Stimulated activated naive CD8-positive, alpha-beta T cell treated with anti-CD3 and anti-CD28 coated beads, Interleukin-15, Interleukin-2, amounts not matched to agents 100 ng/mL and 50 ng/mL, for 24 hours (primary cell): ENCODE results near the gene MYOC.
"Not testable (repeated sequence)": the region's sequence is repeated elsewhere in the genome, so short reads cannot be mapped to it uniquely, and the experiment has no call there.

Experiments used
- H3K27ac Mint-ChIP-seq: one replicate; pipeline ENCODE4 v1.8.0; 2021; ENCODE audit warnings: mild to moderate bottlenecking, mixed read lengths
- H3K27me3 Mint-ChIP-seq: one replicate; pipeline ENCODE4 v1.8.0; 2021; ENCODE audit warnings: mixed read lengths
- H3K36me3 Mint-ChIP-seq: one replicate; pipeline ENCODE4 v1.8.0; 2021; ENCODE audit warnings: low read depth, mixed read lengths
- H3K4me1 Mint-ChIP-seq: one replicate; pipeline ENCODE4 v1.8.0; 2021; ENCODE audit warnings: low read depth, mixed read lengths
- H3K4me3 Mint-ChIP-seq: one replicate; pipeline ENCODE4 v1.8.0; 2021; ENCODE audit warnings: mild to moderate bottlenecking, mixed read lengths
- H3K9me3 Mint-ChIP-seq: one replicate; pipeline ENCODE4 v1.8.0; 2021; ENCODE audit warnings: mixed read lengths

The MYOC gene

DNA sequence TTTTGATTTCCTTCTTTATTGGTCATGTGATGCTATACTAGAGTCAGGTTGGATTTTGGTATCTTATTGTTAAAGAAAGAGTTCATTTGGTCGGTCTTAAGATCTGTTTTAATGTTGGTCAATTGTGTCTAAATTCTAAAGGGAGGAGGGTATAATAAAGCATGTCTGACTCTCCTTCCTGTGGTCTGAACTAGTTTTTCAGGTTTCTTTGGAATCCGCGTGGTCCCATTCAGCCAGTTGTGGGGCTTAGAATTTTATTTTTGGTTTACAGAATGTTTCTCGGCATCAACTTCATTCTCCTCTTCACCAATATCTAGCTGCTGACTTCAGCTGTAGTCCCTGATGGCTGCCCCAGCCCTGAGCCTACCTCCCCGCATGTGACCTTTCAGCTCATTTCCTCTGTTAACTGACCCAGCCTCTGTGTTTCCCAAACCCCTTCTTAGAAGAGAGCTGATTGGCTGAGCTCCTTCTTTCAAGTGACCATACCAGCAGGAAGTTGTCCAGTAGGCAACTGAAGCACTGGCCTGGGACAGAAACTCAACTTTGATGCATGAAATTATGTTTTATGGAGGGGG, 8.7 kb upstream of the MYOC start:
- no peaks in the 10 kb centered on the region for H3K4me1 Mint-ChIP-seq
- no peak overlapping the region for H3K4me3 Mint-ChIP-seq
- H3K27me3 Mint-ChIP-seq: peaks cover 12% of the 10 kb centered on the region
- no peaks in the 10 kb centered on the region for H3K9me3 Mint-ChIP-seq
- H3K27ac Mint-ChIP-seq: no peak overlapping the region
- no peaks in the 10 kb centered on the region for H3K36me3 Mint-ChIP-seq

DNA sequence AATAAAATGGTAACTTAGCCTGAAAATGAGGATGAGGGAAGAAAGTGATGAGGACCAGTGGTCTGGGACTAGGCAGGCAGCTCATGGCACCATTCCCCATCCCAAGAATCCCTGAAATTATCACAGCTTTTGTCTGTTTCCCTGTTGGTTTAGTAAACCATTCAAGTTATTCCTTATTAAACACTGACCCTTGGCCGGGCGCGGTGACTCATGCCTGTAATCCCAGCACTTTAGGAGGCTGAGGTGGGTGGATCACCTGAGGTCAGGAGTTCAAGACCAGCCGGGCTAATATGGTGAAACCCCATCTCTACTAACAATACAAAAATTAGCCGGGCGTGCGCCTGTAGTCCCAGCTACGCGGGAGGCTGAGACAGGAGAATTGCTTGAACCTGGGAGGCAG, 3.7 kb upstream of the MYOC start:
- not testable (repeated sequence) for H3K9me3 Mint-ChIP-seq, H3K27ac Mint-ChIP-seq, H3K36me3 Mint-ChIP-seq, H3K4me1 Mint-ChIP-seq, H3K4me3 Mint-ChIP-seq
- H3K27me3 Mint-ChIP-seq: peaks cover 21% of the 10 kb centered on the region

DNA sequence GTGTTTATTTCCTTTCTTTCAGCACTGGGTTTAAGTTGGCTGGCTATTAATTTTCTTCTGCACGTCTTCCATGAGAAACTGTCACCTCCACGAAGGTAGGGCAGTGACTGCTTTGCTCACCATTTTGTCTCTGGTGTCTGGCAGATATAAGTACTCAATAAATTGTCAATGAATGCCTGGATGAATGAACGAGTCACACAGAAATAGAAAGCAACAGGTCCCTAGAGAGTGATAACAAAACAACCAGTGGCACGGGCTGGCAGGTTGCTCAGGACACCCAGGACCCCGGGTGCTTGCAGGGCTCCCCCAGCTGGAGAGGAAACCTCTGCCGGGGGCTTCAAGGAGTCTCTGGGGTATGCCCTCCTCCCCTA, 3.2 kb upstream of the MYOC start:
- Mint-ChIP-seq H3K4me3 (peak overlapping the region; percentile 63), H3K4me1 (peaks cover 8% of the 10 kb centered on the region), H3K36me3 (no peaks in the 10 kb centered on the region), H3K27me3 (peaks cover 21% of the 10 kb centered on the region), H3K9me3 (no peaks in the 10 kb centered on the region), H3K27ac (no peak overlapping the region)

DNA sequence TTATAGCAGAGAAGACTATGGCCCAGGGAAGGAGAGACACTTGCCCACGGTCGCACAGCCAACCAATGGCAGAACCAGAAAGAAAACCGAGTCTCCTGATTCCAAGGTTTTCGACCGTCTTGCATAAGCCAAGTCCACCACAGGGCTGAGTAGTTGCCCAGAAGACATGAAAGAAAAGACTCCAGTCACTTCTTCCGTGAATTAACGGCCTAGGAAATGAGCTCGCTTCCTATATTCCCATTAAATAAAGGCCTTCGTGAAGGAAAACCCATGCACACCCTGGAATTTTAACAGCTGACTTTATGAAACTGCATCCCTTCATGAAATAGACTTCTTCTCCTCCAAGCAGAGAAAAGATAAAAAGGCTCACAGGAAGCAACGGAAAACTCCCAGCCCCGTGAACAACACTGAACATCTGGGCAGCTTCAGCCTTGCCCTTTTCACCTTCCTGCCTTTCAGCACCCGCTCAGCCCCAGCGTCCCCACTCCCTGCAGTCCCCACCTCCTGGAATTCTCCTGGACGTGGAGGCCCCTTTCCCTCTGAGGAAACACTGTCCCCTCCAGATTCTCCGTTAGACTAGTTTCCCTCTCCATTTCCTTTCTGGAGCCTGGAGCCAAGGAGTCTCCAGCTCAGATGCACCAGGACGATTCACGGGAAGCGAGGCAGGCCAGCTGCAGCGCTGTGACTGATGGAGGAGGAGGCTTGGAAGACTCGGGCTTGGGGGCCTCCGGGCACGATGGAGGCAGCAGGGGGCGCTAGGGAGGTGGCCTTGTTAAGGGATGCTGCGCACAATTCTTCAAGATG, 2.7 kb upstream of the MYOC start:
- H3K36me3 Mint-ChIP-seq: no peaks in the 10 kb centered on the region
- peaks cover 8% of the 10 kb centered on the region for H3K4me1 Mint-ChIP-seq
- peaks cover 21% of the 10 kb centered on the region for H3K27me3 Mint-ChIP-seq
- H3K4me3 Mint-ChIP-seq: peak overlapping the region; percentile 63
- H3K27ac Mint-ChIP-seq: no peak overlapping the region
- no peaks in the 10 kb centered on the region for H3K9me3 Mint-ChIP-seq

DNA sequence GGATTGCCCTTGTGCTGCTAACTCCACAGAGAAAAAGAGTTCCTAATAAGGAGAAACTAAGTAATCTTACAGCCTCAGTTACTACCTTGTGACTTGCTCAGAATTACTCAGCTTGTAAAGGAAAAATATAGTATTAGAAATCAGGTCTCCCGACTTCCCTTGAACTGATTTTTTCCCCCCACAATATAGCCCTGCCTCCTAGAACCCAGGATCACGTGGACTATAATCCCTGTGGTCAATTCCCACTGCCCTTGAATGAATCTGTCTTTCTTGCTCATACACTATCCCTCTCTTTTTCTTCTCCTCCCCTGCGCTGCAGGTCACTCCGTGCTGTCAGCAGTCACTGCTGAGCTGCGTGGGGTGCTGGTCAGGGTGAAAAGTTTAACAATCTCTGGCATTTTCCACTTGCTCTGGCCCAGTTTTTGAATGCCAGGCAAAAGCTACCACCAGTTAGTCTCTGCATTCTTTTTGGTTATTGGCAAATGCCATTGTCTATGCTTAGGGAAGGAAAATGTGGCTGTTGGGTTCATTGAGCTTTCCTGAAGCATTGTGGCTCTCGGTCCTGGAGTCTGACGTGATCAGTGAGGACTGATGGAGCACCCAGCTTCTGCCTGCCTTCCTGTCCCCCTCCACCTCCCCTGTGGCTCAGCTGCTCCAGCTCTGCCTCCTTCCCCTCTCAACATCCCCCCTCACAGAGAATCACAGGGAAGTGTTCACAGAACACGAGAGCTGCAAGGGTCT, 1.9 kb upstream of the MYOC start:
- Mint-ChIP-seq H3K36me3 (no peaks in the 10 kb centered on the region), H3K27me3 (peaks cover 21% of the 10 kb centered on the region), H3K9me3 (no peaks in the 10 kb centered on the region), H3K4me3 (no peak overlapping the region), H3K4me1 (peaks cover 8% of the 10 kb centered on the region), H3K27ac (no peak overlapping the region)

DNA sequence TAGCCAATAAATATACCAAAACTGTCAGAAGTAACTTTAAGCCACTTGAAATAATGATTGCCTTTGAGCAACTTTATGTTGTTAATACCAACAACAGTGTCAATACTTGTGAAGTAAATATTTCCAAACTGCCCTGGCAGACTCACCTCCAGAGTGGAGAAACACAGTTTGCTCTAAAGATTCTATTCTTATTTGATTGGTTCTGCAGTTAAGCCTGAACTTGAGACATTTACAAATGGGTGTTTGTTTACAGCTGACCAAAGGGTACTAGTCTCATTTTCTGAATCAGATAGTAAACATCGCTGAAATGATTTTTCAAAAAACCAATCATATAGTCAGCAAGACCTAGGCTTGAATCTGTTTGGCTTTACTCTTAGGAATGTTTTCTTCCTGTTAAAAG, 1.3 kb upstream of the MYOC start:
- Mint-ChIP-seq H3K27ac (no peak overlapping the region), H3K9me3 (no peaks in the 10 kb centered on the region), H3K4me1 (peaks cover 8% of the 10 kb centered on the region), H3K27me3 (peaks cover 21% of the 10 kb centered on the region), H3K36me3 (no peaks in the 10 kb centered on the region), H3K4me3 (no peak overlapping the region)

DNA sequence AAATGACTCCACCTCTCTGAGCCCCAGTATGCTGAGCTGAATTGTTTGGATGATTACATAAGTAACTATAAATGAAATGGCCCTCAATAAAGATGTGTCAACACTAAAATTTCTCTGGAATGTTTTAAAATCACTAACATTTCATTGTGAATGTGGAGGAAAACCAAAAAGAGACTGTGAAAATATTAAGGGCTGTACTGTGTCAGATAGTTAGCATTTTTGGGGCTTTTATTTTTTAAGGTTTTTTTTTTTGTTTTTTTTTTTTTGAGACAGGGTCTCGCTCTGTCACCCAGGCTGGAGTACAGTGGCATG, 6.3 kb downstream of the MYOC start:
- Mint-ChIP-seq H3K4me3 (no peak overlapping the region), H3K27me3 (peaks cover 5% of the 10 kb centered on the region), H3K9me3 (no peaks in the 10 kb centered on the region), H3K4me1 (peaks cover 5% of the 10 kb centered on the region), H3K36me3 (no peaks in the 10 kb centered on the region), H3K27ac (no peak overlapping the region)

DNA sequence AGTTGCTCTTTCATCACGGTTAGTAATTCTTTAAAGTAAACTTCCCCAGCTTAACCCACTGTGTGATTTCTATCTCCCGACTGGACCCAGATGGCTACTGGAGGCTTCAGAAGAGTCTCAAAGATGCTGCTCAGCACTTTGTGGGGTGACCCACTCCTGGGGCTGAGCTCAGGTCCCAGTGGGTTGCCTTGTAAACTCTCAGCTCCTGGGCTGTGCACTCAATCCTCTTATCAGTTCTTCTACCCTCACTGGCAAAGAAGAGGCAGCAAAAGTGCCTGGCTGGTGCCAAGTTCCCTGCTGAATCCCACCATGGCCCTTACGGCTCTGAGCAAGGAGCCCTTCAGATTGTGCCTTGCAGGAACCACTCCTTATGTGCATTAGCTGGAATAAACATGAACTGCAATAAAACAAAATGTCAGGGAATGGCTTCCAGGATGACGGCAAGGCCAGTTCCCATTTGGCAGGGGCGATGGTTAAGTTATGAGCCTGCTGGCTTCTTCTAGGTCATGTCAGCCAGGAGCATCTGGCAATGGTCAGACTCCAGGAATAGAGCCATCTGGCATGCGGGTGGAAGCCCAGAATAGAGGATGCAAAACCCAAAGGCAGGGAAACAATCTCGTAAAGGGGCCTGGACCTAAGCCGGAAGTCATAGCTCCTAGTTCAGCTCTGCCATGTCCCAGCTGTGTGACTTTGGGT, 6.8 kb downstream of the MYOC start:
- no peak overlapping the region for H3K27ac Mint-ChIP-seq
- H3K9me3 Mint-ChIP-seq: no peaks in the 10 kb centered on the region
- H3K4me3 Mint-ChIP-seq: no peak overlapping the region
- H3K4me1 Mint-ChIP-seq: peaks cover 5% of the 10 kb centered on the region
- no peaks in the 10 kb centered on the region for H3K36me3 Mint-ChIP-seq
- peaks cover 5% of the 10 kb centered on the region for H3K27me3 Mint-ChIP-seq

DNA sequence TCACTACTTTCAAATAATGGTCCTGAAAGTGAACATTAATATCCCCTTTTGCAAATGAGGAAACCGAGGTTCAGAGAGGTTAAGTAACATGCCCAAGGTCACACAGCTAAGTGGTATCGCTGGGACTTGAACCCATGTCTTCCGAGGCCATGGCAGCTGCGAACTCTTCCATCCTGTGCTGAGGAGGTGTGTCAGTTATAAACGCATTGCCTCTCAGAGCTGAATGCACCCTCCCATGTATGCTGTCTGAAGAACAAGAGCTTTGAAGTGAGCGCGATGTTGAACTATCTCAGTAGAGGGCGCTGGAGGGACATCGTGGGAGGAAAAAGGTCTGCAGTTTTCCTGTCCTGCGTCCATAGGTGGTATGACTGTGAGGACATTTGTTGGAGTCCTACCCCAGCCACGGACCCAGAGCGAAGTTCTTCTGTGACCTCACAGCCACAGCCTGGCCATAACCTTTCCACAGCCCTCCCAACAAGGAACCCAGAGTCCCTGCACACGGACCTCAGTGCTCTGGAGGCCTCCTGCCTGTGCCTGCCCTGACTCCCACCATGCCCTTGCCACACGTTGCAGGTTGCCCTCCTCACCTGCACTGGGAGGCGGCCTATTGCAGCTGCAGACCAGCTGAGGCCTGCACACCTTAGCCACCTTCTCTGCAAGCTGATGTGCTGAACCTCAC, 7.5 kb downstream of the MYOC start:
- H3K27me3 Mint-ChIP-seq: peaks cover 5% of the 10 kb centered on the region
- peaks cover 5% of the 10 kb centered on the region for H3K4me1 Mint-ChIP-seq
- no peaks in the 10 kb centered on the region for H3K36me3 Mint-ChIP-seq
- no peak overlapping the region for H3K4me3 Mint-ChIP-seq
- H3K9me3 Mint-ChIP-seq: no peaks in the 10 kb centered on the region
- no peak overlapping the region for H3K27ac Mint-ChIP-seq

DNA sequence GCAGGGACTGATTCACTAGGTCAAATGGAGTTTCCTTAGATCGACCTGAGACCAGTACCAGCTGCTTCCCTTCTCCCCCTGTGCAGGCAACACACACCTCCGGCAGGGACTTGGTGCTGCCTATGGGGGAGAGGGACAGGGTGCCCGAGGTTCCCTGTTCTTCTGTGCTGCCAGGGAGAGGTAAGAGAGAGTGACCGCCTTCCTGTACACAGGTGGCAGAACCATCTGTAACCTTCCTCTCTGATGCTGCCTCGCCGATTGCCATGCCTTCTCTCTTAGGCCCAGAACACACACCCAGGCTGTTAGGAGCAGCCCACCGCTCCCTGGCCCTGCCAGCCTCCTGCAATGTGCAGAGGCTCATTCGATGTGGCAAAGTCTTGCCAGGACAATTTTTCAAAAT, 9.3 kb downstream of the MYOC start:
- no peaks in the 10 kb centered on the region for H3K9me3 Mint-ChIP-seq
- H3K4me1 Mint-ChIP-seq: peaks cover 5% of the 10 kb centered on the region
- H3K36me3 Mint-ChIP-seq: no peaks in the 10 kb centered on the region
- H3K27me3 Mint-ChIP-seq: peaks cover 5% of the 10 kb centered on the region
- H3K27ac Mint-ChIP-seq: no peak overlapping the region
- H3K4me3 Mint-ChIP-seq: no peak overlapping the region

DNA sequence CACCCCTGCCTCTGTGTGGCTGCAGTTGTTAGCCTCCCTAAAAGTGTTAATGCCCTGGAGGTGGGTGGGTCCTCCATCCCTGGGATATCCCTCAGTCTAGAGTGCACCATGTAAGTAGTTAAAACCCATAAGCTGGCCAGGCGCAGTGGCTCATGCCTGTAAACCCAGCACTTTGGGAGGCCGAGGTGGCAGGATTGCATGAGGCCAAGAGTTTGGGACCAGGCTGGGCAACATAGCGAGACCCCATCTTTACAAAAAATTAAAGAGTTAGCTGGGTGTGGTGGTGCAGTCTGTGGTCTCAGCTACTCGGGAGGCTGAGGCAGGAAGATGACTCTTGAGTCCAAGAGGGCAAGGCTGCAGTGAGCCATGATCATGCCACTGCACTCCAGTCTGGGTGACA, 10.3 kb downstream of the MYOC start:
- H3K4me3 Mint-ChIP-seq: no peak overlapping the region
- H3K36me3 Mint-ChIP-seq: no peaks in the 10 kb centered on the region
- H3K27me3 Mint-ChIP-seq: peaks cover 5% of the 10 kb centered on the region
- H3K4me1 Mint-ChIP-seq: peaks cover 5% of the 10 kb centered on the region
- no peaks in the 10 kb centered on the region for H3K9me3 Mint-ChIP-seq
- no peak overlapping the region for H3K27ac Mint-ChIP-seq

DNA sequence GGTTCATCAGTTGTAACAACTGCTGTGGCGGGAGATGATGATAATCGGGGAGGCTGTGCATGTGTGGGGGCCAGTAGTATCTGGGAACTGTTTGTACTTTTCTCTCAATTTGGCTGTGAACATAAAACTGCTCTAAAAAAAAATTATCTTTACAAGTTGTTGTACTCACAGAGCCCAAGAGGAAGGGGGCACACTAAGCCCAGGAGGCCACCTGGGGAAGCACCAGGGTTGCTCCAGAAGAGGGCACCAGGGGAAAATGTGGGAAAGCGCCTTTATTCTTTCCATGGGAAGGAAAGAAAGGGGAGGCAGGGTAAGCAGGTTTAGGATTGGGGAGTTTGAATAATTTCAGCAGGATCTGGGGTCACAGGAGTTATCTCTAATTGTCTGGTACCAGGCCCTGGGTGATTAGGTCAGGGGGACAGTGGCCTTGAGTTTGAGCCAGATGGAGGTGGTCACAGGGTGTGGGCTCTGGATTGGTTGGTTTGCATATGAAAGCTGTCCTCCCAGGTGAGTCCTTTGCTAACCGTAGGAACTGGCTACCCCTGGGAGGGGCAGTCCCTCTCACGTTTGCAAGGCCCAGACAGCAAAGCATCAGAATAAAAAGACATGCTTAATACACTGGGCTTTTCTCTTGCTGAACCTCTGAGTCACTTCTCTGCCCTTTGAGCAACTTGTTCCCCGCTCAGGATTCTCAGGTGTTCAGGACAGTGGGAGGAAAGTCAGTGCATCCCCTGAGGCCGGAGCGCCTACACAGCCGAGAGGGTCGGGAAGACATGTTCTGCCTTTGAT, 11.2 kb downstream of the MYOC start:
- no peaks in the 10 kb centered on the region for H3K36me3 Mint-ChIP-seq
- H3K9me3 Mint-ChIP-seq: no peaks in the 10 kb centered on the region
- H3K4me3 Mint-ChIP-seq: no peak overlapping the region
- H3K27ac Mint-ChIP-seq: no peak overlapping the region
- peaks cover 5% of the 10 kb centered on the region for H3K27me3 Mint-ChIP-seq
- peaks cover 5% of the 10 kb centered on the region for H3K4me1 Mint-ChIP-seq

DNA sequence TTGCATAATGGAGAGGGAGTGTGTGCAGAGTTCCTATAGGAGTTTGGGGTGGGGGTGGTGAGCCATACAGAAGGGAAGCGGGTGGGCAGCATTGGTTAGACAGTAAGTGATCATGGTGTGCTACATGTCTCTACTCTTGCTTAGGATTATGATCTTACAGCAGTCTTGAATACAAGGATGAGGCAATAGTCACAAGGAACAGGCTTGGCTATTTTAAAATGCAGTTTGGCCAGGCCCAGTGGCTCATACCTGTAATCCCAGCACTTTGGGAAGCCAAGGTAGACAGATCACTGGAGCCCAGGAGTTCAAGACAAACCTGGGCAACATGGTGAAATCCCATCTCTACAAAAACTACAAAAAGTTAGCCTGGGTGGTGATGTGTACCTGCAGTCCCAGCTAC, 12.3 kb downstream of the MYOC start:
- H3K4me3 Mint-ChIP-seq: no peak overlapping the region
- no peaks in the 10 kb centered on the region for H3K9me3 Mint-ChIP-seq
- H3K27me3 Mint-ChIP-seq: peaks cover 5% of the 10 kb centered on the region

DNA sequence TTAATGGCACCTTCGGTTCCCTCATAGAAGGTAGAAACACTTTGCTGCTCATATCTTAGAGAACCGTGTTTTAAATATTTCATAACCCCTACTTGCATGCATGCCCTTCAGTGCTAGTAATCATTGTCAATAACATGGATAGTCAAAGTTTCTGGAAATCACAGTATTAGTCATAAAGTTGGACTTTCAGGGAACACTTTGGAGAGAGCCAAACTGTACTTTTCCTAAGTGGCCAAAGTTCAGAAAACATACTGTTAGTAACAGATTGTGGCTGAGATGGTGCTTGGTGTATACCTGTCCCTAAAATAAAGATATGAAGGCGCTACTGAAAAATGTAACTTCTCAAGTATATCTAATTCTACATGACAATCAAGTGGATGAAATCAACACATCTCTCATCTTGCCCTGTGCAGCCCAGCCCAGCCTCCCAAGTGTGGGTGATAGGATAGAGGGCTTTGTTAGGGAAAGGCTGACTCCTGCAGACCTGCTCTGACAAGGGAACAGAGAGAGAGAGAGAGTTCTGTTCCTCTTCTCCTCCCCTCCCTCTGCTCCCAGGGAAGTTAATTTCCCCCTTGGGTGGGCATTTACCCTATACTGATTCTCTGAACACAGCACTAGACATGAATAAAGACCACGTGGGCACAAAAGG, 14.4 kb downstream of the MYOC start:
- Mint-ChIP-seq H3K36me3 (no peaks in the 10 kb centered on the region), H3K4me3 (no peak overlapping the region), H3K4me1 (no peaks in the 10 kb centered on the region), H3K9me3 (no peaks in the 10 kb centered on the region), H3K27me3 (no peaks in the 10 kb centered on the region), H3K27ac (no peak overlapping the region)

More for the DNA sequence above, 12.3 kb downstream of the MYOC start:
- Mint-ChIP-seq H3K27ac (no peak overlapping the region), H3K4me1 (peaks cover 5% of the 10 kb centered on the region), H3K36me3 (no peaks in the 10 kb centered on the region)
